GM18507 (cell line): Measurements from ENCODE around the gene SALL4.
"Not testable (repeated sequence)": the region's sequence is repeated elsewhere in the genome, so short reads cannot be mapped to it uniquely, and the experiment has no call there.

Experiments used
- DNase-seq: peaks from one replicate; pipeline ENCODE4 v3.0.0; 2011; ENCODE audit warnings: low read depth; ENCODE audit not compliant: insufficient read length; ENCODE audit errors: extremely low spot score
- FAIRE-seq: peaks from 2 replicates; lab custom pipeline; 2011; peaks lifted over from hg19 to GRCh38; lab: Jason Lieb, UNC

The SALL4 gene

GRCh38 chr20:51768759-51769517 is 33.4 kb downstream of the SALL4 start:
- FAIRE-seq (no peak), DNase-seq (no peak)

GRCh38 chr20:51767867-51768758 is 34.2 kb downstream of the SALL4 start, which contains the start of gene ATP9A:
TSS of gene ATP9A (minus strand) at chr20:51768390. CDS start at chr20:51768369, 21 bp downstream.
- no peak for FAIRE-seq

GRCh38 chr20:51766994-51767866 is 35.1 kb downstream of the SALL4 start:
- FAIRE-seq: no peak

More at GRCh38 chr20:51767867-51768758, 34.2 kb downstream of the SALL4 start, which contains the start of gene ATP9A:
- no peak for DNase-seq

GRCh38 chr20:51765381-51765780 is 36.9 kb downstream of the SALL4 start:
- FAIRE-seq, DNase-seq: not testable (repeated sequence)

More at GRCh38 chr20:51766994-51767866, 35.1 kb downstream of the SALL4 start:
- DNase-seq: no peak

- no peak for DNase-seq
- FAIRE-seq: no peak
Measured at GRCh38 chr20:51763965-51764602, 38.2 kb downstream of the SALL4 start.

- DNase-seq: no peak
- no peak for FAIRE-seq
Measured at GRCh38 chr20:51760905-51761546, 41.3 kb downstream of the SALL4 start.

GRCh38 chr20:51759769-51760510 is 42.4 kb downstream of the SALL4 start:
- FAIRE-seq (no peak), DNase-seq (no peak)

GRCh38 chr20:51758978-51759544 is 43.3 kb downstream of the SALL4 start:
- DNase-seq: no peak
- FAIRE-seq: no peak

GRCh38 chr20:51757226-51757625 is 45.1 kb downstream of the SALL4 start:
- no peak for FAIRE-seq
- DNase-seq: no peak

GRCh38 chr20:51756653-51757052 is 45.7 kb downstream of the SALL4 start:
- DNase-seq (no peak), FAIRE-seq (no peak)

GRCh38 chr20:51753220-51753619 is 49.1 kb downstream of the SALL4 start:
- FAIRE-seq, DNase-seq: not testable (repeated sequence)

- no peak for DNase-seq
- FAIRE-seq: no peak
Measured at GRCh38 chr20:51752343-51752951, 49.9 kb downstream of the SALL4 start.

GRCh38 chr20:51750770-51751388 is 51.4 kb downstream of the SALL4 start:
- no peak for FAIRE-seq
- no peak for DNase-seq

GRCh38 chr20:51750037-51750769 is 52.1 kb downstream of the SALL4 start:
- FAIRE-seq (no peak), DNase-seq (no peak)

GRCh38 chr20:51749674-51750036 is 52.7 kb downstream of the SALL4 start:
- FAIRE-seq (no peak), DNase-seq (no peak)
